Glutamatergic neuron (in vitro differentiated cells): Measurements from ENCODE around the gene TANGO2. TPM values are rescaled to one million over a fixed set of nuclear protein-coding genes. Genes with fewer than 3 reads are reported as not detected.

Source experiments
- DNase-seq: peaks from one replicate; pipeline ENCODE4 v3.0.0; 2022
- H3K27ac Mint-ChIP-seq: one replicate; pipeline ENCODE4 v1.8.0; 2020; ENCODE audit warnings: mild to moderate bottlenecking, mixed read lengths, inconsistent platforms; ENCODE audit not compliant: unreplicated experiment
- H3K27me3 Mint-ChIP-seq: one replicate; pipeline ENCODE4 v1.8.0; 2020; ENCODE audit warnings: mild to moderate bottlenecking, moderate library complexity, mixed read lengths, inconsistent platforms; ENCODE audit not compliant: unreplicated experiment
- H3K36me3 Mint-ChIP-seq: one replicate; pipeline ENCODE4 v1.8.0; 2020; ENCODE audit warnings: mild to moderate bottlenecking, mixed read lengths, inconsistent platforms; ENCODE audit not compliant: unreplicated experiment
- H3K4me1 Mint-ChIP-seq: one replicate; pipeline ENCODE4 v1.8.0; 2020; ENCODE audit warnings: mild to moderate bottlenecking, low read depth, mixed read lengths, inconsistent platforms; ENCODE audit not compliant: unreplicated experiment
- H3K4me3 Mint-ChIP-seq: one replicate; pipeline ENCODE4 v1.8.0; 2020; ENCODE audit warnings: mild to moderate bottlenecking, mixed read lengths, inconsistent platforms; ENCODE audit not compliant: unreplicated experiment
- H3K9me3 Mint-ChIP-seq: one replicate; pipeline ENCODE4 v1.8.0; 2020; ENCODE audit warnings: mild to moderate bottlenecking, moderate library complexity, mixed read lengths, inconsistent platforms; ENCODE audit not compliant: unreplicated experiment
- CTCF ChIP-seq: fragments of 200-600 bp; sonication (generic); IDR thresholded peaks from one replicate; pipeline ENCODE4 v1.5.0; 2021; ENCODE audit not compliant: partially characterized antibody, unreplicated experiment
- total RNA-seq: library from RNA; stranded (reverse); fragmentation: NEBNext Ultra II Directional; extraction: Animal tissue kit (Norgen Biotek cat#: 25700); gene quantifications from one replicate; pipeline ENCODE4 v1.2.1, GENCODE V29; 2021; ENCODE audit not compliant: unreplicated experiment

TANGO2 gene
- total RNA-seq, 1 donor from 2014 or later: 31.8 TPM

- peaks cover 7% of the 10 kb centered on the region for H3K4me1 Mint-ChIP-seq
- no peak for TF ChIP-seq CTCF
- H3K36me3 Mint-ChIP-seq: no peaks in the 10 kb centered on the region
- peaks cover 6% of the 10 kb centered on the region for H3K27me3 Mint-ChIP-seq
- peak; percentile 89 for DNase-seq
- no peaks in the 10 kb centered on the region for H3K9me3 Mint-ChIP-seq
- H3K4me3 Mint-ChIP-seq: peak overlapping the region; percentile 84
- peak overlapping the region; percentile 76 for H3K27ac Mint-ChIP-seq
Observed at GRCh38 chr22:19986410-19987341, 34.2 kb upstream of the TANGO2 start.

DNA sequence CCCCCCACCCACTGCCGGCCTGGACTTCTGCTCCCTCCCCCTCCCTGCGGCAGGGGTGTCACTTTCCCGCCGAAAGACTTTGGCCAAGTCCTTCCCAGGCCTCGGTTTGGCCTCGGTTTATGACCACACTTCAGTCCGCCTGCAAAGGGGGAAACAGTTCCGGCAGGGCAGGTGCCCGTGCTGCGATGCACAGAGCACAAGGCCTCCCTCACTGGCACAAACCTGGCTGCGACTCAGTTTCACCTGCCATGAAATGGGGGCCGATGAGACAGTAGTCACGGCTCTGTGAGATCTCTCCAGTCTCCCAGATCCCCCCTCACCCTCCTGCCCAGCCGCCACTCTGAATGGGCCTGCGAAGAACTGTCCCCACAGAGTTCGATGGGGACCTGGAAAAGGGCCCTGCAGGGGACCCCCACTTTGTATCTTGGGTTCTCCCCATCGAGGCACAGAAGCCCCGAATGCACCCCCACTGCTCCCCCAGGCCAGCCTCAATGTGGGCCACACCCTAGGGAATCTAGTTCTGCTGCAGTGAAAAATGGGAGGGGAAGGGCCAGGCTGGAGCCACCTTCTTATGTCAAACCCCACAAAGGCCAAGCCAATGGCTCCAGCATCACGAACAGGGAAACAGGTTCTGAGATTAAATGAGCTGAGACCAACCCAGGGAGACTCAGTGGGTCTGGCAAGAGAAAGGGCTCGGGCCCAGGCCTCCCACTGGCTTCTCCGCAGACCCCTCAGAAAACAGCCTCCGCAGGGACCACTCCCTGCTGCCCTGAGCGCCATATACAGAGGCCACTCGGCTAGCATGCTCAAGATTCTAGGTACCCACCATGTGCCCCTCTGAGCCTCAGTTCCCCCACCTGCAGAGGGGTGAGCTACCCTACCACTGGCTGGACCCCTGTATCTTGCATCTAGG is 33.3 kb upstream of the TANGO2 start:
- H3K4me3 Mint-ChIP-seq: no peak overlapping the region
- no peak overlapping the region for H3K27ac Mint-ChIP-seq
- H3K36me3 Mint-ChIP-seq: no peaks in the 10 kb centered on the region
- H3K27me3 Mint-ChIP-seq: peaks cover 6% of the 10 kb centered on the region
- TF ChIP-seq CTCF: no peak
- no peak for DNase-seq
- peaks cover 9% of the 10 kb centered on the region for H3K4me1 Mint-ChIP-seq
- no peaks in the 10 kb centered on the region for H3K9me3 Mint-ChIP-seq

DNA sequence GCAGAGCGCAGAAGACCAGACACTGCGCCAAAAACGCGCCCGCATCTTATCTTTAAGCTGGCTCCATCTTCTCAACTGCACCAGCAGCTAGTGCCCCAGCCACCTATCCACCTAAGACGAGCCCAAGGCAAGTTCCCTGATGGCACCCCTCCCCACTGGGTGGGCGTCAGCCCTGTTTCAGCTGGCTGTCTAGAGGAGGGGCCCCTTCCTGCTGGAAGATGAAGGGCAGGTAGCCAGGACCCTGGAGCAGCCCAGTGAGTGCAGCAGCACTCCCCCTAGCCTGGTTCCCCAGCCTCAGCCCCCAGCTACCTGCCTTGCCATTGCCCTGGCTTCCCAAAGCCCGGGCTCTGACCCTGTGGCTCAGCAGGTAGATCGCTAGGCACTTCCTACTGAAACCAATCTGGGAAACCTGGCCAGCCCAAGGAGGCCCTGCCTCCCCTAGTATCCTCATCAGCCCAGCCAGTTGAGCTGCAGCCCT is 32.5 kb upstream of the TANGO2 start:
- Mint-ChIP-seq H3K36me3 (no peaks in the 10 kb centered on the region), H3K27ac (no peak overlapping the region), H3K9me3 (no peaks in the 10 kb centered on the region), H3K4me3 (no peak overlapping the region), H3K27me3 (peaks cover 6% of the 10 kb centered on the region), H3K4me1 (peaks cover 9% of the 10 kb centered on the region)
- no peak for DNase-seq
- TF ChIP-seq CTCF: no peak

GRCh38 chr22:19988965-19989724 is 31.8 kb upstream of the TANGO2 start:
- H3K4me1 Mint-ChIP-seq: peaks cover 9% of the 10 kb centered on the region
- H3K27me3 Mint-ChIP-seq: peaks cover 6% of the 10 kb centered on the region
- H3K36me3 Mint-ChIP-seq: no peaks in the 10 kb centered on the region
- TF ChIP-seq CTCF: no peak
- H3K4me3 Mint-ChIP-seq: no peak overlapping the region
- no peak overlapping the region for H3K27ac Mint-ChIP-seq
- no peak for DNase-seq
- H3K9me3 Mint-ChIP-seq: peaks cover 2% of the 10 kb centered on the region
